NCI-H2081 (cell line): ENCODE measurements around the gene SORCS1.
"Not testable (repeated sequence)": the region's sequence is repeated elsewhere in the genome, so short reads cannot be mapped to it uniquely, and the experiment has no call there.

Source experiments
- DNase-seq, 2 experiments: peaks; one replicate each; lab custom pipeline; 2025; lab: John Stamatoyannopoulos, UW

SORCS1 gene

GRCh38 chr10:107051769-107052168, 112.7 kb downstream of the SORCS1 start:
- DNase-seq, result no peak

GRCh38 chr10:107043461-107043860, 121.0 kb downstream of the SORCS1 start:
- DNase-seq, result no peak

GRCh38 chr10:107037192-107038122, 127.0 kb downstream of the SORCS1 start:
- DNase-seq, result no peak

- no peak for DNase-seq
Measured at GRCh38 chr10:107033799-107034422, 130.6 kb downstream of the SORCS1 start.

GRCh38 chr10:107032700-107033401, 131.7 kb downstream of the SORCS1 start:
- DNase-seq, result no peak

- DNase-seq, result no peak
Measured at GRCh38 chr10:107031931-107032699, 132.4 kb downstream of the SORCS1 start.

- DNase-seq, result no peak
Measured at GRCh38 chr10:107028236-107028635, 136.3 kb downstream of the SORCS1 start.

- DNase-seq, result no peak
Measured at GRCh38 chr10:107025676-107026075, 138.8 kb downstream of the SORCS1 start.

- DNase-seq, result not testable (repeated sequence)
Measured at GRCh38 chr10:107024033-107024432, 140.5 kb downstream of the SORCS1 start.

GRCh38 chr10:107022600-107023354, 141.7 kb downstream of the SORCS1 start:
- no peak for DNase-seq

GRCh38 chr10:107019154-107019553, 145.4 kb downstream of the SORCS1 start:
- no peak for DNase-seq

- no peak for DNase-seq
Measured at GRCh38 chr10:107013258-107014006, 151.1 kb downstream of the SORCS1 start.

GRCh38 chr10:107011992-107012391, 152.5 kb downstream of the SORCS1 start:
- no peak for DNase-seq

- no peak for DNase-seq
Measured at GRCh38 chr10:107011105-107011504, 153.4 kb downstream of the SORCS1 start.

- DNase-seq, result no peak
Measured at GRCh38 chr10:107010531-107010930, 154.0 kb downstream of the SORCS1 start.

GRCh38 chr10:107004362-107004761, 160.1 kb downstream of the SORCS1 start:
- DNase-seq, result no peak

- DNase-seq, result no peak
Measured at GRCh38 chr10:107002068-107002467, 162.4 kb downstream of the SORCS1 start.

GRCh38 chr10:106999118-106999707, 165.3 kb downstream of the SORCS1 start:
- no peak for DNase-seq

- DNase-seq, result no peak
Measured at GRCh38 chr10:106997721-106998120, 166.8 kb downstream of the SORCS1 start.

- no peak for DNase-seq
Measured at GRCh38 chr10:106996510-106996909, 168.0 kb downstream of the SORCS1 start.
